Tibial nerve (tissue), 4 donors: ENCODE results near the gene PIK3AP1.

Source experiments
- EP300 ChIP-seq, 2 donors: sonication (generic); formaldehyde crosslinking; IDR thresholded peaks; one replicate each; pipeline ENCODE4 v1.6.1; 2017; ENCODE audit warnings: antibody characterized with exemption in 2 of 2, mild to moderate bottlenecking in 1 of 2
- POLR2A ChIP-seq, 2 donors: fragments of 450-650 bp; IDR thresholded peaks; one replicate each; pipeline ENCODE4 v1.6.1; 2017; ENCODE audit warnings: antibody characterized with exemption in 2 of 2, mild to moderate bottlenecking in 2 of 2, moderate library complexity in 2 of 2
- TF ChIP-seq, protein P1 (sequence below), 5 experiments: fragments of 200-600 bp in 3 of 5; fragments of 450-650 bp in 2 of 5; sonication (generic) in 3 of 5; IDR thresholded peaks; one replicate each; pipeline ENCODE4 v1.5.1; 2016 to 2019; ENCODE audit warnings: antibody characterized with exemption in 5 of 5, mild to moderate bottlenecking in 3 of 5, moderate library complexity in 2 of 5

DNA sequence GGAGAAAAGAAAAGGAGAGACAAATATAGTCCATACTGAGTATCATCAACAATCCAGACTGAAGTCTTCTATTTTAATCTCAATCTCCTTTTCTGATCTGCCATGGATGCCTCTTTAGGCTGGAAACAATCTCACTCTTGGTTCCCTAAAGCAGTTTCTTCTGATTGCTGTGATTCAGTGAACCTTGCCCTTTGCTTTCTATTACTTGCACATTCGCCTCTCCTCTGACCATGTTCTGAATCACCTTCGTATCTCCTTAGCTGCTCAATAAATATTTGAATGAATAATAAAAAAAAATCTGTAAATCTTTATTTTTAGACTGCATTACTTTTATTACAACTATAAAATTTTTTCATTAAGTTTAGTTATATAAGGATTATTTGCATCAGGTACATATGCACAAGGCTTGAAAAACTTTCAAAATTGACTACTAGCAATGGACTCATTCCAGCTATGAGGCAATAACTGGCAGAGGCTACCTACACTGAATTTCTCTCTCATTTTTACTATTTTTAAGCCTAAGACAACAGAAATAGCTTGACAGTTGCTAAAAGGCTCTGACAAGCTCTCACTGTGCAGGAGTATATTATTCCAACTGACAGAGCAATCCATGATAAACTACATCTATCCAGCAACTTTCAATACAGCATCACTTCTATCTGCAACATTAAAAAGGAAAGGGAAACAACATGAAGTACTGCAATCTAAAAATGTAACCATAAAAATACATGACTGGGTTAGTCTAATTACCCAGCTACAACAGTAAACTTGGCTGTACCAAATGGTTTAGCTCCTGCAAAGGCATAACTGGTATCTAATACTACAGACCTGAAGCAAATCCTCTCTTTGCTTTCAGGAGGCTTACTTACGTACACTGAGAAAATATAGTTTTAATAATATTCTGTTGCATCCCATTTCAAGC lies 159.1 kb downstream of the PIK3AP1 start:
- TF ChIP-seq, protein P1, sequence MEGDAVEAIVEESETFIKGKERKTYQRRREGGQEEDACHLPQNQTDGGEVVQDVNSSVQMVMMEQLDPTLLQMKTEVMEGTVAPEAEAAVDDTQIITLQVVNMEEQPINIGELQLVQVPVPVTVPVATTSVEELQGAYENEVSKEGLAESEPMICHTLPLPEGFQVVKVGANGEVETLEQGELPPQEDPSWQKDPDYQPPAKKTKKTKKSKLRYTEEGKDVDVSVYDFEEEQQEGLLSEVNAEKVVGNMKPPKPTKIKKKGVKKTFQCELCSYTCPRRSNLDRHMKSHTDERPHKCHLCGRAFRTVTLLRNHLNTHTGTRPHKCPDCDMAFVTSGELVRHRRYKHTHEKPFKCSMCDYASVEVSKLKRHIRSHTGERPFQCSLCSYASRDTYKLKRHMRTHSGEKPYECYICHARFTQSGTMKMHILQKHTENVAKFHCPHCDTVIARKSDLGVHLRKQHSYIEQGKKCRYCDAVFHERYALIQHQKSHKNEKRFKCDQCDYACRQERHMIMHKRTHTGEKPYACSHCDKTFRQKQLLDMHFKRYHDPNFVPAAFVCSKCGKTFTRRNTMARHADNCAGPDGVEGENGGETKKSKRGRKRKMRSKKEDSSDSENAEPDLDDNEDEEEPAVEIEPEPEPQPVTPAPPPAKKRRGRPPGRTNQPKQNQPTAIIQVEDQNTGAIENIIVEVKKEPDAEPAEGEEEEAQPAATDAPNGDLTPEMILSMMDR (IDR thresholded peaks at IDR 0.05), result no peak
- TF ChIP-seq EP300 (IDR thresholded peaks at IDR 0.05) (no peak), POLR2A (IDR thresholded peaks at IDR 0.05) (no peak)
